GM19467 (cell line): ENCODE results near the gene EPHA3.

Experiments used
- ATAC-seq: cut with Tn5 transposase; IDR thresholded peaks from one replicate; pipeline ENCODE4 v1.9.1; 2021; ENCODE audit warnings: mild to moderate bottlenecking, moderate library complexity; ENCODE audit not compliant: unreplicated experiment

EPHA3 gene

GRCh38 chr3:89527736-89528305 is 420.4 kb downstream of the EPHA3 start:
- no peak for ATAC-seq
